Superior temporal gyrus (tissue), 1 donor: ENCODE data around the gene STEAP3.
A peak's percentile ranks its signal among the peaks of the same experiment; 100 is the strongest.

ENCODE experiments used
- DNase-seq: peaks from one replicate; pipeline ENCODE4 v3.0.0-alpha.2; 2016; ENCODE audit errors: extremely low spot score

Gene STEAP3

GRCh38 chr2:119223521-119224390 is at the start of gene STEAP3:
TSS of gene STEAP3 (plus strand) at chr2:119223834. CDS start at chr2:119231013, 7,179 bp downstream.
- no peak for DNase-seq

DNA sequence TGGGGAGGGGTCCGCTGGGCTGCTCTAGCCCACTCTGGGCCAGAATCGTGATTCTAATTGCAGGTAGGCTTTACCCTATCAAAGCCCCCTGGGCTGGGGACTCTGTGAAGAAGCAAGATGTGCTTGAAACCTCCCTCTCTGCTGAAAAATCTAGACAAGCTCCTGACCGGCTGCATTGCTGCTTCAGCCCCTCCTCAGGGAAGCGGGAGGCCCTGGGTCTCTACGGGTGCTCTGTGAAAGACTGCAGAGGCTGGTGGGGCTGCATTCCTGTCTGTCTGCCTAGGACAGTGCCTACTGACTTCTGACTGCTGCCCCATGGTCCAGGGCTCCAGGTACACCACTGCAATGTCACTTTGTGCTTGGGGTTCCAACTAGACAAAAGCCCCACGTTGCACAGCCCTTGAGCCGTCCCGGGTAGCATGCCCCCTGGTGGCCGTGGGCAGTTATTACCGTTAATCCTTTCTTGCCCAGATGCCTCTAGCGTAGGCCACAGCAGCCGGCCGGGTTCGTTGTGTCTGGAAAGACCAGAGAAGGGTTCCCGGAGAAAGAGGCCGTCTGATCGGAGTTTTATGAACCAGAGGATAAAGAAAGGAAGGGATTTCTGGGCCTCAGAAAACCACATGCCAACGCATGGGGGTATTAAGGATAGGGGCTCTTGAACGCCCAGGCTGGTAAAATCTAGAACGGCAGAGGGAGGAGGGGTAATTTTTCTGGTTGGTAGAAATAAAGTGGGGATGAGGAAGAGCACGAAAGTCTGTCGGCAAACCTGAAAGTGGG is 49.2 kb upstream of the STEAP3 start:
- peak; percentile 24 for DNase-seq

- DNase-seq = no peak
Measured at GRCh38 chr2:119174993-119175347, 48.7 kb upstream of the STEAP3 start.

DNA sequence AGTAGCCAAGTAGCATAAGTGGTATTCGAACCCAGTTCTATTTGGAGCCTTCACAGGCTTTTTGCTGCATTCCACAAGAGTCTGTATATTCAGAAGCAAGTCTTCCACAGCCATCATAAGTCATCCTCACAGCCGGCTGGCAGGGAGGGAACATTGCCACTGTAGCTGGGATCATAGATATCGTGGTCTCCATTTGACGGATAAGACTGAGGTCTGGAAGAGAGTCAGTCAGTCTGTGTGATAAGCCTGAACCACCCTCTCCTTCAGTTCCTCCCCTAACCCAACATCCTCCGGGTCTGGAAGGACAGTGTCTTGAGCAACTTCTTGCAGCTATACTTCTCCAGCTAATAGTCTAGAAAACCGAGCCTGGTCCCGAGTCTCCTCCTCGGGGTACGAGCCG is 48.1 kb upstream of the STEAP3 start:
- DNase-seq = no peak

DNA sequence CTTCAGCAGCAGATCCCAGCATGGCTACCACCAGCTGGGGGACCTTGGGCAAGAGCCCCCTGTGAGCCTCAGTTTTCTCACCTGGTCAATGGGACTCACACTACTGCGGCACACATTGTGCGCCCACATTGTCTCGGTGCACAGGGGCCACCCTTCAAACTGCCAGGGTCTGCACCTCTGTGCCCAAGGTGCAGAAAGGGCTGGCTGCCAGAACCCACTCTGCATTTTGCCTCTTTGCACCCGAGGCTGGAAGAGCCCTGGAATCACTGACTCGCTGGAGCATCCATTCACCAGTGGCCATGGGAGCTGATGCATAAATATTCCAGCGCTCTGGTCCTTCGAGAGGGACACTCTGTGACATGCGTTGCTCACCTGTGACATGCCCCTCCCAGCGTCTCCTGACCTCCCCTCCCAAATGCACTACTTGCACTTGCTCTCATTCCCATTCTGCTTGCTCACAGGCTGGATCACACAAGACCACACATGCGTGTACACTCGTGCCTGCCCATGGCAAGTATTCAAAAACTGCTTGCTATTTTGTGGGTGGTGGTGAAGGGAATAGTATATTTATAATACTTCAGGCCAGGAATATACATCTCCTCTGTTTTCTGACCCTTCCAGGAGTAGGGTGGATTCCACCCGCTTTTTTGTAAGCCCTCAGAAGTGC is 46.3 kb upstream of the STEAP3 start:
- DNase-seq = no peak

DNA sequence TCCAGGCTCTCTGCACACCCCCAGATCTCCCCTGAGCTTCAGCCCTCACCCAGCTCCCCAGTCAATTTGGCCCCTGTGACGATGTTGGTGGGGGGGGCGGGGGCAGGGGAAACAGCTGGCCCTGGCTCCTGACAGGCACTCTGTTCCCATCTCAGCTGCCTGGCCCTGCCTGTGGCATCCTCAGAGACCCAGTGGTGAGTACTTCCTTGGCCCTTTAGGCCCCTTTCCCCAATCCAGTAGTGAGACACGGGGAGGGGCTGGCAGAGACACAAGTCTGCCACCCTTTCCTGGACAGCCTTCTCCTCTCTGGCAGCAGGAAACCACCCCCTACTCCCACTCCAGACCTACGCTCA is 45.8 kb upstream of the STEAP3 start:
- DNase-seq = no peak

GRCh38 chr2:119178776-119179175 is 44.9 kb upstream of the STEAP3 start:
- DNase-seq = no peak

DNA sequence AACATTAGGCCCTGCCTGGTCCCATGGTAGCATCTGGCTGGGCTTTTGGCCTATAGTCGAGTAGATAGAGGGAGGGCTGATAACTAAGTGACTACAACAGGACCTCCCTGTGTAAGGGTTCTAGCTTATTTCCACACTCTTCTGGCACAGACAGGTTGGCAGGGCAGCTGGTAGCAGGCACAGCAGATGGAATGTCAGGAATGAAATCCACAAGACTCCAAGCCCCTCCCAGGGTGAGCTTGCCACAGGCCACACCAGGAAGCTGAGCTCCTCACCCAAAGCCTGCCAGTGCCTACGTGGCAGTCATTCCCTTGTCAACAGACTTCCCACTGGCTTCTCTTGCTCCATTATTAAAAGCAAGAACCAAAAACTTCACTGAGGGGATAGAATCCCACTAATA is 44.4 kb upstream of the STEAP3 start:
- DNase-seq = no peak

DNA sequence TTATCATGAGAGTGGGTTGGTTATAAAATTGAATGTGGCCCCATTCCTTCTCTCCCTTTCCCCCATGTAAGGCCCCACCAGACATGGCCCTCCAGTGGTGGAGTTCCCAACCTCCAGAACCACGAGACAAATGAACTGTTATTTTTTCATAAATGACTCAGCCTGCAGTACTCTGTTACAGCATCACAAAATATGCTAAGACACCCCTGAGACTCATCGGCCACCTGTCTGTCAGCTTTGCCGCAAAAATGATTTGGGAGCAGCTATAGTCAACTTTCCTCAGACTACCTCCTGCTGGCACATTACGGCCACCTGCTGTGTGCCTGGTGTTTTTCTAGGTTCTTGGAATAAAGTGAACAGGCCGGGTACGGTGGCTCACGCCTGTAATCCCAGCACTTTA is 43.6 kb upstream of the STEAP3 start:
- DNase-seq = no peak

- DNase-seq = no peak
Measured at GRCh38 chr2:119180892-119181291, 42.7 kb upstream of the STEAP3 start.

GRCh38 chr2:119181391-119181790 is 42.2 kb upstream of the STEAP3 start:
- DNase-seq = no peak

- DNase-seq = no peak
Measured at GRCh38 chr2:119181791-119182445, 41.7 kb upstream of the STEAP3 start.

- no peak for DNase-seq
Measured at GRCh38 chr2:119184512-119184911, 39.1 kb upstream of the STEAP3 start.

DNA sequence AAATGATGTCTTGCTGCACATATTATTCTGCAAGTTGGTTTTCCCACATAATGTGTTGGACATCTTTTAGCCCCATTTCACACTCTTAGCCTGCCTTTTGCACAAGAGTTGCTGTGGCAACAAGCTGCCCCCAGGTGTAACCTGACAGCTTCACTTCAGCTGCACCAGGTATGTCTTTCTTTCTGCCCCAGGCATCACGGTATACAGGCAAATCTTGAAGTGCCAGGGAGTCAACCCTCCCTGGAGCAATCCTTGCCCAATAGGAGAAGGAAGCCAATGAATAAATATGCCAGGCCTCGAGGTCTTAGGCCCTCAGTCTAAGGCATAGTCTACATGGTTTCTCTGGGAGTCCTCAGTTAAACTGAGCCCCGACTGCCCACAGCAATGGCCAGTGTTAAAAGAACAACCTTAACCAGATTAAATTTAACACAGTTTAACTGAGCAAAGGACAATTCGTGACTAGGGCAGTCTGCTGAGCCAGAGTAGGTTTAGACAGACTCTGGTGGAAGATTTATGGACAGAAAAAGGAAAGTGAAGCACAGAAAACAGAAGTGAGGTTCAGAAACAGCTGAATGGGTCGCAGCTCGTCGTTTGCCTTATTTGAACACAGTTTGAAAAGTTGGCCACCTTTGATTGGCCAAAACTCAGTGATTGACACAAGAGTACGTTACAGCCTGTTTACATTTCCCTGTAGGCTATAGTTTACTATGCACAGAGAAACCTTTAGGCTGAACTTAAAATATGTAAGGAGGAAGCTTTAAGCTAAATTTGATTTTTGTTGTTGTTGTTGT is 33.1 kb upstream of the STEAP3 start:
- DNase-seq = no peak

DNA sequence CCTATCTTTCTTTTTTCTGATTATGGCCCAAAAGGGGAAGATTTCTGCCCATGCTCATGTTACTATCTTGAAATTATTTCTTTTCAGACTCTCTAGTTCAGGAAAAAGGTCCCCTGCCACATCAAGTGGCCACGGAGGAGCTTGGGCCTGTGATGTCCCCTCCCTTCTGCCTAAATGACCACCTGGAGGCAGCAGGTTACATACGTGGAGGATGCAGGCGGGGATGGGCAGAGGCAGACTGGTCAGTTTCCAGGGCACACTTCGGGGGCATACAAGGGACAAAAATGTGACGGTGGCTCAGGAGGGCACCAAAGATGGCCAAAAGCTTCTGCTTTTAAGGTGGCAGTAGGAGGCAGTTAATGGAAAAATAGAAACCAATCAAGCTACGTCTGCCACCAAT is 30.7 kb upstream of the STEAP3 start:
- no peak for DNase-seq

DNA sequence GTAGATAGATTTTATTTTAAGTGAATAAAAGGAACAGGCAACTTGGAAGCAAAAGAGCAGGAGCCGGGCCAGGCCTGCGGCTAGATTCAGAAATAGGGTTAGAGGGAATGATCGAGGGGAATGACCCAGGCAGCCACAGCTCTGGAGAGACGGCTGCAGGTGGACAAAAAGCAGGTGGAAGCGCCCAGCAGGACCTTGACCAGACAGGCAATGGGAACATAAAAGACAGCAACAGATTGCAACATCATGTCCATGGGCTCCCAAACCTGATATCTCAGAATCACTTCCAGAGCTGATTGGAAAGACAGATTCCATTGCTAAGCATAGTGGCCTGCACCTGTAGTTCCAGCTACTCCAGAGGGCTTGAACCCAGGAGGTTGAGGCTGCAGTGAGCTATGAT is 28.6 kb upstream of the STEAP3 start:
- DNase-seq = no peak

DNA sequence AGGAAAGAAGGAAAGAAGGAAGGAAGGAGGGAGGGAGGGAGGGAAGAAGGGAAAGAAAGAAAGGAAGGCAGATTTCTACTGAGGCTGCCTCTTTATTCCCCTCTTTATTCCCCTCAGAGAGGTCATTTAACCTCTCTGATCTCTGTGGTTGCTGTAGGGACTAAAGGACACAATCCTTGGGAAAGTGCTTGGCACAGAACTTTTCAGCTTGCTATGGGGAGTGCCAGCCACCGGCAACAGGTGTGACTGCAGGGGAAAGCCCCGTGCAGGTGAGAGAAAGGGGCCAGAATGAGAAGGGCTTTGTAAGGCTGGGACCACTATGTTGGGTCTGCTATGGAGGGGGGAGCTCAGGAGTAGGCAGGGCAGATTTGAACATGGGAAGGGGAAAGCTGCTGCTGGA is 27.7 kb upstream of the STEAP3 start:
- DNase-seq = no peak

DNA sequence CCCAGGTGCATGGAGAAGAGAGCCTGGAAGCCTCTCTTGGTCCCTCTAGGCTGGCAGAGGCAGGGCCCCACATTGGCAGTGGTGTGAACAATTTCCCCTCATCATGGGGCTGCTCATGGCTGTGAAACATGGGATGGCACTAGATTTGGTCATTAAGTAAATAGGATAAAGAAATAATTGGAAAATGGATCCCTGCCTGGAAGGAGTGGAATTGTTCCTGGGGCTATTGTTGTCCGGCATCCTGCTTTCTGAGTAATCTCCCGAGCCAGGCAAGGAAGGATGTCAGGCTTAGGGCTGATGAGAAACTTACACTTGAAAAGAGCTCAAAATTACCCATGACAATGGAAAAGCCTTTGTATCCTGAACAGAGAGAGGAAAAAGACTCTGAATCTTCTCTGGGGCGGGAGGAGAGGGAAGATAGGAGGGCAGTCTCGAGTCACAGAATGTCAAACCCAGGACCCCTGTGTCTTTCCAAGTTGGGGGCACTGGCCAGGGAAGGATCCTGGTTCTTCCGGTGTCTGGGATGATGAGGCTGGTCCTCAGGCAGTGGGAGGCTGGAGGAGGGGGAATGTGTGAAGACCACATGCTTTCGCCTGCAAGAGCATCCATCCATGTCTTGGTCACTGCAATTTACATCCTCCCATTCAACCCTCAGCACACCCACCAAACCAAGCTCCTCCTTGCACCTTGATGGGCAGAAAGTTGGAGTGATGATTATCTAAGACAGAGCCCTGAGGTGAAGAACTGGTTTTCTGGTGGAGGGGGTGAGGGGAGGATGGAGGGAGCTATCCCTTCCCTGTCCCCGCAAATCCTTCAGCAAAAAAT is 27.1 kb upstream of the STEAP3 start:
- no peak for DNase-seq

DNA sequence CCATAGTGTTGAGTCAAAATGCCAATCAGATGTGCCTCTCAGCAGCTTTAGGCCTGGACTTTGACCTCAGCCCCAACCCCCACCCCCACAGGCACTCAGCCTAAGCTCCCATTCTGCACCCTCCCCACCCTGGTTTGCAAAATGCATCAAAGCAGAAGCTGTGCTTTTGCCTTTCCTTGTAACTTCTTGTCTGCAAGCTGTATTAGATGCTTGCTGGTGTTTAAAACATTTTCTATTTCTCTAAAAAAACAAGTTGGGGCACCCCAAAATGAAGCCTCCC is 26.6 kb upstream of the STEAP3 start:
- no peak for DNase-seq

GRCh38 chr2:119197529-119198239 is 25.9 kb upstream of the STEAP3 start:
- DNase-seq = no peak
